Measurements from ENCODE around the gene PPM1F.

Gene PPM1F

DNA sequence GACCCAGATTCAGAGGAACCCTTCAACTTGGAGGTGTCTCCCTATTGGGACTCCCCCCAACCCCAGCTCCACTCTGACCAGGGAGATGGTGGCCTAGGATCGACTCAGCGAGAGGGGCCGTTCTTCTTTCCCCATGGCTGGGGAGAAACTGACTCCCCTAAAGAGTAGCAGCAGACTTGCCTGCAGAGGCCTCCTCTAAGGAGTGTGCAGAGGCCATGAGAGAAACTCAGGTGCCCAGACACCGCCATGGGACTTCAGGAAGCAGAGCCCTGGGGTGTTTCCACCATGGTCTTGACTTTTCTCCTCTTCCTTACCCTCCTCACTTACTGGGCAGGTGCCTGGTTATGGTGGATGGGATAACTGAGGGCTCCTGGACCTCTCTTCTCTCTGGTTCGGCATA is 32.6 kb upstream of the PPM1F start:
- DNase-seq (ENCODE audit: low read depth, low spot score) = no peak
- POLR2A ChIA-PET = no interaction called here
- TF ChIP-seq, protein P1, sequence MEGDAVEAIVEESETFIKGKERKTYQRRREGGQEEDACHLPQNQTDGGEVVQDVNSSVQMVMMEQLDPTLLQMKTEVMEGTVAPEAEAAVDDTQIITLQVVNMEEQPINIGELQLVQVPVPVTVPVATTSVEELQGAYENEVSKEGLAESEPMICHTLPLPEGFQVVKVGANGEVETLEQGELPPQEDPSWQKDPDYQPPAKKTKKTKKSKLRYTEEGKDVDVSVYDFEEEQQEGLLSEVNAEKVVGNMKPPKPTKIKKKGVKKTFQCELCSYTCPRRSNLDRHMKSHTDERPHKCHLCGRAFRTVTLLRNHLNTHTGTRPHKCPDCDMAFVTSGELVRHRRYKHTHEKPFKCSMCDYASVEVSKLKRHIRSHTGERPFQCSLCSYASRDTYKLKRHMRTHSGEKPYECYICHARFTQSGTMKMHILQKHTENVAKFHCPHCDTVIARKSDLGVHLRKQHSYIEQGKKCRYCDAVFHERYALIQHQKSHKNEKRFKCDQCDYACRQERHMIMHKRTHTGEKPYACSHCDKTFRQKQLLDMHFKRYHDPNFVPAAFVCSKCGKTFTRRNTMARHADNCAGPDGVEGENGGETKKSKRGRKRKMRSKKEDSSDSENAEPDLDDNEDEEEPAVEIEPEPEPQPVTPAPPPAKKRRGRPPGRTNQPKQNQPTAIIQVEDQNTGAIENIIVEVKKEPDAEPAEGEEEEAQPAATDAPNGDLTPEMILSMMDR (IDR thresholded peaks at IDR 0.05; ENCODE audit: insufficient read depth, low read length, missing control alignments) = no peak
- CTCF ChIA-PET = interaction anchor here (0.9 to 1.3 kb wide), 3 partner anchors 8 to 13 kb away, joined by 3 to 8 read pairs (median 3); no protein-coding TSS in a partner anchor
- no peak overlapping the region for H3K4me3 ChIP-seq (ENCODE audit: low read depth, low read length)

DNA sequence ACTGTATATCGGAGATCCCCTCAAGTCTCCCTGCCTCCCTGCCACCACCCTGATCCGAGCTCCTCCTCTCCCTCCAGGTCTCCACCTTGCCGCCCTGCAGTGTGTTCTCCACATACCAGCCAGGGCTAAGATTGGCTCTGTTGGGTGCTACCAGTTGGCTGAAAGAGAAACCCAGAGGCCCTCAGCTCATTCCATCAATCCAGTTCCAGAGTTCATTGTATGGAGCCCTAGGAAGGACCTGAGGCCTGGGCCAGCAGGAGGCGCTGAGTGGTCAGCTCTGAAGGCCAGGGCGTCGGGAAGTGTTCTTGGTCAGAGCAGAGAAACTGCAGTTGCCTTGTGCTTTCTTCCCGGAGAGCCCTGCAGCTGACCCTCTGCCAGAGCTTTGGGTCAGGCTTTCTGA is 32.1 kb upstream of the PPM1F start:
- no peak for DNase-seq (ENCODE audit: low read depth, low spot score)
- TF ChIP-seq, protein P1 (IDR thresholded peaks at IDR 0.05; ENCODE audit: insufficient read depth, low read length, missing control alignments) = peak; percentile 31
- CTCF ChIA-PET = interaction anchor here (0.9 to 1.3 kb wide), 4 partner anchors 9 to 222 kb away, joined by 3 to 8 read pairs (median 3); no protein-coding TSS in a partner anchor
- no peak overlapping the region for H3K4me3 ChIP-seq (ENCODE audit: low read depth, low read length)
- POLR2A ChIA-PET = no interaction called here

DNA sequence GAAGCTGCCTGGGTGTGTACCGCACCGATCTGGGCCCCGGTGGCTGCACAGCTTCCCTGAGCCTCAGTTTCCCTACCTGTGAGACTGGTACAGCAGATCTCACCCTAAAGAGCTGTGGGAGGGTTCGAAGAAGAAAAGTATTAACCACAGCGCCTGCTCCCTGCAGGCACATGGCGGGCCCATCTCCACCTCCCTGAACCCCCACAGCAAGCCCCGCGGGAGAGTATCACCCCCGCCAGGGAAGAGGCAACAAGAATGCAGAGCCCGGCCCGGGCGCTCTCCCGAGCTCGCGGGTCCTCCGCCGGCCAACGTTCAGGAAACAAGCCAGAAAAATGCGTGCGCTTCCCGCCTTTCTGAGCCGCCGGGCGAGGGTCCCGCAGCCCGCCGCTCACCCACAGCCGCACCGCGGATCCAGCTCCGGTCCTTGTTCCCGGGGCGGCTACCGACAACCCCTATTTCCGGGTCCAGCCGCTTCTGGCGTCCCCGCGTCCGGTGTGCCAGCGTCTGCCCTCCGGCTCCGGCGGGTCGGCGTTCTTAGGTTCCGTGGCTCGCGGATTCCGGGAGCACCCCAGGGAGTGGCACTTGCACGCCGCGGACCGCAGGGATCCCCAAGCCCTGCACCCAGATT is 29.8 kb upstream of the PPM1F start, which contains the start of gene TOP3B:
TOP3B (minus strand) TSS at position 450 of the 628 bp plus-strand sequence. CDS start 7,078 bp downstream, outside the sequence.
- TF ChIP-seq, protein P1 (IDR thresholded peaks at IDR 0.05; ENCODE audit: insufficient read depth, low read length, missing control alignments) = no peak
- peak within 1 kb of the TSS; percentile 95 for H3K4me3 ChIP-seq (ENCODE audit: low read depth, low read length)
- DNase-seq (ENCODE audit: low read depth, low spot score) = no peak
- ChIA-PET POLR2A (no interaction called here), CTCF (interaction anchor here (0.7 to 4.0 kb wide), 5 partner anchors 11 to 44 kb away, joined by 3 to 67 read pairs (median 5); partner anchors contain the start of gene PPM1F)

DNA sequence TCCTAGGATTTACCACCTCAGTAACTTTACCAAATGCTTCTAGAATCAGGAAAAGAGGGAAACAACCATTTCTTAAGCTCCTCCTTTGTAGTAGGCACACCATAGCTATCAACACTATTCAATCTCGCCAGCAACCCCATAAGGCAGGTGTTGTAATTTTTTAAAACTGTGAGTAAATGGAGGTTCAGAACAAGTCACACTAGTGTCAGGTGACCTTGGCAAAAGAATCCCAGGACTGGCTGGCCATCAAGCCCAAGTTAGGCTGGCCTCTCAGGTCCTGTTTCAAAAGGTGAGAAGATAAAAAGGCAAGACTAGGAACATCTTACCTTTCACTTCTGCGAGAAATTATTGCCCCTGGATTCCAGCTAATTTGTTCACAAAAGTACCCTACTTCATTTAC is 29.2 kb upstream of the PPM1F start:
- DNase-seq (ENCODE audit: low read depth, low spot score) = no peak
- CTCF ChIA-PET = interaction anchor here (0.7 to 4.0 kb wide), 5 partner anchors 10 to 43 kb away, joined by 3 to 67 read pairs (median 5); partner anchors contain the start of gene PPM1F
- POLR2A ChIA-PET = no interaction called here
- H3K4me3 ChIP-seq (ENCODE audit: low read depth, low read length) = peak overlapping the region; percentile 95
- TF ChIP-seq, protein P1 (IDR thresholded peaks at IDR 0.05; ENCODE audit: insufficient read depth, low read length, missing control alignments) = no peak

DNA sequence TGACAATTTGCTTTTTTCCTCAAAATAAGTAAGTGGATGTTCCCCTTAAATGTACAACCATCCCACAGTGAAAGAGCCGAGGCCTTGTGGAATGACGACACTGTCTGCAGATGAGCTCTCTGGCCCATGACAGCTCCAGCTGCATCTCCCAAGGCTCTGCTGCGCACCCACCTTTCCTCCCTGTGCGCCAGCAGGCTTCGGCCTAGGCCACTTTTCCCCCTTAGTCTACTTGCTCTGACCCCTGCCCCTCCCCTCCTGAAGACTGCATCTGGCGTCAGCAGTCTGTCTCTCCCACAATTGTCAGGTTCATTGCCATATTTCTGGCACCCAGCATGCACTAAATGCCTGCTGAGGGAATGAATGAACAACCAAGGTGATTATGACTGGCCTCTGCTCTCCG is 27.9 kb upstream of the PPM1F start:
- ChIA-PET POLR2A (no interaction called here), CTCF (interaction anchor here (4.0 kb wide), 1 partner anchor 9 kb away, joined by 67 read pairs; no protein-coding TSS in a partner anchor)
- TF ChIP-seq, protein P1 (IDR thresholded peaks at IDR 0.05; ENCODE audit: insufficient read depth, low read length, missing control alignments) = no peak

DNA sequence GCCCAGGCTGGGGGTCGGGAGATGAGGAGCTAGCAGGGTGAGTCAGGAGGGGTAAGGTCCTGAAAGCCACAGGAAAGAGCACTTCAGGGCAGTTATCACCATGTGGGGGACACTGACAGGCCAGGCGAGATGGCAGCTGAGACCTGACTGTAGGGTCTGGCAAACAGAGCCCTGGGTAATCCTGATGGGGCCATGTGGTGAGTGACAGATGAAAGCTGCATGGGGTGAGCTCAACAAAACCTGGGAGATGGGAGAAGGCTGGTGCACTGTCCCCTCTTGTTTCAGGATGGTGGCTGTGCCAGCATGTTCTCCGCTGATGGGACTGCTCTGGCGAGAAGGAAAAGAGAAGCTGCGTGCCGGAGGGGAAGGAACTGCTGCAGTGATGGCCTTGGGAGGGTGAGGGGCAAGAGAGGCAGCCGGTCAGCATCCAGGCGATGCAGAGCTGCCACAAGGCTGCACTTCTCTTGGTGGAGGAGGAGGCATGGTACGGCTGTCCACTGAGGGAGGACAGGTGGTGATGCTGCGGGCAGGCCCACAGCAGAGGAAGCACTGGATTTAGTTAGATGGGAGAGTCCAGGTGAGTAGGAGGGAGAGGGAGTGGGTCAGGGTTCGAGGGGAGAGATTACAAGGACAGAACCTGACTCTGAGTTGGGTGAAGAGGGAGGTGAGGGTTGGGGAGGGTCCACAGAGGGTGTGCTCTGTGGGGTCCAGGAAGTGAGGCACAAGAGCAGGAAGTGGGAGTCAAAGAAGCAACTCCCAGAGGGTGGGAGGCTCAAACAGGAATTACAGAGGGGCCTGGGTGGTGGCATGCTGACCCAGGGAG is 26.1 kb upstream of the PPM1F start:
- DNase-seq (ENCODE audit: low read depth, low spot score) = no peak
- TF ChIP-seq, protein P1 (IDR thresholded peaks at IDR 0.05; ENCODE audit: insufficient read depth, low read length, missing control alignments) = no peak
- ChIA-PET POLR2A (no interaction called here), CTCF (interaction anchor here (1.8 kb wide), 1 partner anchor 26 kb away, joined by 5 read pairs; the partner anchor contains the start of gene PPM1F)
- H3K4me3 ChIP-seq (ENCODE audit: low read depth, low read length) = no peak overlapping the region

More for the DNA sequence above, 27.9 kb upstream of the PPM1F start:
- no peak for DNase-seq (ENCODE audit: low read depth, low spot score)
- no peak overlapping the region for H3K4me3 ChIP-seq (ENCODE audit: low read depth, low read length)
